ENCODE results near the gene LARP4. TPM values are rescaled to one million over a fixed set of nuclear protein-coding genes. Genes with fewer than 3 reads are reported as not detected.

Gene LARP4
- polyA plus RNA-seq, 3 donors: 5.9 to 15.8 (median 11.7) TPM

DNA sequence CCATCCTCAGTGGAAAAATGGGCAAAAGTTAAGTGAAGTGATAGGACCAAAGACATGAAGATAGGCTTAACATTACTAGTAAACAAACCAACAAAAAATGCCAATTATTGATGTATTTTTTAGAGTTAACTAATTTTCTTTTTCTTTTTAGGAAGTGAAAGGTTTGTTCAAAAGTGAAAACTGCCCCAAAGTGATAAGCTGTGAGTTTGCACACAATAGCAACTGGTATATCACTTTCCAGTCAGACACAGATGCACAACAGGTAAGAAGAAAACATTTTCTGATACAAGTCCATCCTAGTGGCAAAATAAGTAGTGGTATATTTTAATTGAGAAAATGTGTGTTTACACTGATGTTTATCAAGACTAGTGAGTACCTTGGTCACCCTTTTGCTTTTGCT lies 39.6 kb downstream of the LARP4 start:
- Histone ChIP-seq H3K4me1 (ENCODE audit: control insufficient read depth in 1 of 2, insufficient read depth in 2 of 2, low read length in 2 of 2) (no peaks in the 10 kb centered on the region), H4K20me1 (ENCODE audit: insufficient read depth, low read length) (no peaks in the 10 kb centered on the region), H3K9me3 (replicated peaks in 1 of 2; ENCODE audit: control insufficient read depth in 1 of 2, insufficient read depth in 1 of 2, low read length in 2 of 2) (no peaks in the 10 kb centered on the region), H3K27me3 (ENCODE audit: control insufficient read depth in 2 of 2, insufficient read depth in 2 of 2, low read length in 2 of 2) (no peaks in the 10 kb centered on the region), H3K79me2 (ENCODE audit: insufficient read depth, low read length) (no peaks in the 10 kb centered on the region), H2AFZ (ENCODE audit: insufficient read depth, low read depth, low read length, poor library complexity, severe bottlenecking) (no peak overlapping the region), H3K4me2 (replicated peaks; ENCODE audit: extremely low read depth, low read length, poor library complexity, severe bottlenecking) (no peak overlapping the region), H3K36me3 (replicated peaks in 1 of 2; ENCODE audit: control insufficient read depth in 1 of 2, insufficient read depth in 2 of 2, low read length in 2 of 2) (peaks cover 79 to 92% of the 10 kb centered on the region in 2 donors), H3K9ac (ENCODE audit: insufficient read depth, low read length, poor library complexity, severe bottlenecking) (no peak overlapping the region), H3K27ac (ENCODE audit: low read depth in 1 of 2, low read length in 2 of 2) (no peak overlapping the region), H3K4me3 (replicated peaks in 1 of 3; ENCODE audit: low read depth in 2 of 3, low read length in 3 of 3) (no peak overlapping the region)
- no peaks in the 10 kb centered on the region for H3K9me3 Mint-ChIP-seq
- no peak overlapping the region for H3K27ac Mint-ChIP-seq
- peaks cover 0 to 2% (median 1%) of the 10 kb centered on the region in 3 donors for H3K27me3 Mint-ChIP-seq (ENCODE audit: low read depth in 3 of 3)
- no peaks in the 10 kb centered on the region for H3K4me1 Mint-ChIP-seq
- intact Hi-C loops (cut with micrococcal nuclease): no loop called here
- H3K4me3 Mint-ChIP-seq: no peak overlapping the region
- DNase-seq: no peak
- H3K36me3 Mint-ChIP-seq: peaks cover 71 to 89% of the 10 kb centered on the region in 2 donors
- TF ChIP-seq, protein P1, sequence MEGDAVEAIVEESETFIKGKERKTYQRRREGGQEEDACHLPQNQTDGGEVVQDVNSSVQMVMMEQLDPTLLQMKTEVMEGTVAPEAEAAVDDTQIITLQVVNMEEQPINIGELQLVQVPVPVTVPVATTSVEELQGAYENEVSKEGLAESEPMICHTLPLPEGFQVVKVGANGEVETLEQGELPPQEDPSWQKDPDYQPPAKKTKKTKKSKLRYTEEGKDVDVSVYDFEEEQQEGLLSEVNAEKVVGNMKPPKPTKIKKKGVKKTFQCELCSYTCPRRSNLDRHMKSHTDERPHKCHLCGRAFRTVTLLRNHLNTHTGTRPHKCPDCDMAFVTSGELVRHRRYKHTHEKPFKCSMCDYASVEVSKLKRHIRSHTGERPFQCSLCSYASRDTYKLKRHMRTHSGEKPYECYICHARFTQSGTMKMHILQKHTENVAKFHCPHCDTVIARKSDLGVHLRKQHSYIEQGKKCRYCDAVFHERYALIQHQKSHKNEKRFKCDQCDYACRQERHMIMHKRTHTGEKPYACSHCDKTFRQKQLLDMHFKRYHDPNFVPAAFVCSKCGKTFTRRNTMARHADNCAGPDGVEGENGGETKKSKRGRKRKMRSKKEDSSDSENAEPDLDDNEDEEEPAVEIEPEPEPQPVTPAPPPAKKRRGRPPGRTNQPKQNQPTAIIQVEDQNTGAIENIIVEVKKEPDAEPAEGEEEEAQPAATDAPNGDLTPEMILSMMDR (IDR thresholded peaks at IDR 0.05): no peak

DNA sequence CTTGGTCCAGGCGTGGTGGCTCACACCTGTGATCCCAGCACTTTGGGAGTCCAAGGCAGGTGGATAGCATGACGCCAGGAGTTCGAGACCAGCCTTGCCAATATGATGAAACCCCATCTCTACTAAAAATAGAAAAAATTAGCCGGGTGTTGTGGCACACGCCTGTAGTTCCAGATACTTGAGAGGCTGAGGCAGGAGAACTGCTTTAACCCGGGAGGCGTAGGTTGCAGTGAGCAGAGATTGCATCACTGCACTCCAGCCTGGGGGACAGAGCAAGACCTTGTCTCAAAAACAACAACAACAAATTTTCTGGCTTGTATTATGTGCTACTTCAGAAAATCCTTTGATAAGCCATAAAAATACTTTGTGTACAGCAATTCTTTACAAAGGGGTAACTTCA lies 41.1 kb downstream of the LARP4 start:
- no peak overlapping the region for H3K9ac ChIP-seq (ENCODE audit: insufficient read depth, low read length, poor library complexity, severe bottlenecking)
- Mint-ChIP-seq H3K27ac (peak overlapping the region in 1 of 7 donors; percentile 50), H3K9me3 (no peaks in the 10 kb centered on the region), H3K27me3 (ENCODE audit: low read depth in 3 of 3) (peaks cover 0 to 2% (median 0%) of the 10 kb centered on the region in 3 donors), H3K36me3 (peaks cover 64 to 87% of the 10 kb centered on the region in 2 donors), H3K4me3 (no peak overlapping the region), H3K4me1 (no peaks in the 10 kb centered on the region)
- no peak overlapping the region for H3K27ac ChIP-seq (ENCODE audit: low read depth in 1 of 2, low read length in 2 of 2)
- H3K27me3 ChIP-seq (ENCODE audit: control insufficient read depth in 2 of 2, insufficient read depth in 2 of 2, low read length in 2 of 2): no peaks in the 10 kb centered on the region
- H3K79me2 ChIP-seq (ENCODE audit: insufficient read depth, low read length): no peaks in the 10 kb centered on the region
- H3K4me1 ChIP-seq (ENCODE audit: control insufficient read depth in 1 of 2, insufficient read depth in 2 of 2, low read length in 2 of 2): no peaks in the 10 kb centered on the region
- no peaks in the 10 kb centered on the region for H4K20me1 ChIP-seq (ENCODE audit: insufficient read depth, low read length)
- DNase-seq: no peak
- H3K4me3 ChIP-seq (replicated peaks in 1 of 3; ENCODE audit: low read depth in 2 of 3, low read length in 3 of 3): no peak overlapping the region
- 100% methylated on average over 2 of the region's 7 CpGs for WGBS (ENCODE audit: insufficient coverage)
- no peak overlapping the region for H2AFZ ChIP-seq (ENCODE audit: insufficient read depth, low read depth, low read length, poor library complexity, severe bottlenecking)
- no peak overlapping the region for H3K4me2 ChIP-seq (replicated peaks; ENCODE audit: extremely low read depth, low read length, poor library complexity, severe bottlenecking)
- intact Hi-C loops (cut with micrococcal nuclease): no loop called here
- H3K9me3 ChIP-seq (replicated peaks in 1 of 2; ENCODE audit: control insufficient read depth in 1 of 2, insufficient read depth in 1 of 2, low read length in 2 of 2): no peaks in the 10 kb centered on the region
- TF ChIP-seq, protein P1 (IDR thresholded peaks at IDR 0.05): no peak
- H3K36me3 ChIP-seq (replicated peaks in 1 of 2; ENCODE audit: control insufficient read depth in 1 of 2, insufficient read depth in 2 of 2, low read length in 2 of 2): peaks cover 74 to 89% of the 10 kb centered on the region in 2 donors
